MM.1S (cell line): Measurements from ENCODE around the gene TNIK.

ENCODE experiments used
- EZH2 ChIP-seq: fragments of 300-600 bp; sonication (generic); optimal IDR thresholded peaks from 2 replicates; pipeline ENCODE3; 2017; ENCODE audit warnings: low read depth, mild to moderate bottlenecking, antibody characterized with exemption, low read length, mixed read lengths
- EZH2phosphoT487 ChIP-seq: fragments of 300-600 bp; sonication (generic); IDR thresholded peaks from 2 replicates; pipeline ENCODE4 v1.6.1; 2018; ENCODE audit warnings: antibody characterized with exemption, low read length
- TF ChIP-seq, protein P1 (sequence below): fragments of 300-600 bp; sonication (generic); IDR thresholded peaks from 2 replicates; pipeline ENCODE4 v1.5.1; 2016; ENCODE audit warnings: antibody characterized with exemption, low read length, mixed read lengths

DNA sequence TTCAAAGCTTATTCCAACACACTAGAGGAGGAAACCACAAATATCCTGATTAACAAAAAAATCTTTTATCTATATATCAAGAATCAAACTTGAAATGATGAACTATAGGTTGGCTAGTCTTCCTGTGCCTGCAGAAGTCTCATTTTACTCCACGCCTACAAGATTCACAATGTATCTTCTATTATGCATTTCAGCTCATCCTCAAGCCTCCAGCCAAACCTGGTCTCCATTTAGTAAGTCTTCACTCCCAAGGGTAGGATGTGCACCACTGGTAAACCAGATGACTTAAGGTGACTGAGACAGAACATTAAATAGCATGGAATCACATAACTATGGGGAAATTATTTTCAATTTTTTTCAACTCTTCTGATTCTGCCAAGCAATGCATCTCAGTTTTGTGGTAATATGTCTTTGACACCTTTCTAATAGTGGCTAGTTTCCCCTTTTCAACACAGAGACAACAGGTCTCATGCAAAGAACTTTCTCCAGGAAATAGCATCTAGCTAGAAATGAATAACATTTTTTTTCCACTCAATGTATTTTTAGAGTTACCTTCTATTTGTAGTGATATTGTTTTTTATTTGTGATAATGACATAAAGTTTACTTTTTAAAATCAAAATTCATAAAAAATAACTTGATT lies 166.9 kb downstream of the TNIK start:
- TF ChIP-seq EZH2: no peak
- TF ChIP-seq, protein P1, sequence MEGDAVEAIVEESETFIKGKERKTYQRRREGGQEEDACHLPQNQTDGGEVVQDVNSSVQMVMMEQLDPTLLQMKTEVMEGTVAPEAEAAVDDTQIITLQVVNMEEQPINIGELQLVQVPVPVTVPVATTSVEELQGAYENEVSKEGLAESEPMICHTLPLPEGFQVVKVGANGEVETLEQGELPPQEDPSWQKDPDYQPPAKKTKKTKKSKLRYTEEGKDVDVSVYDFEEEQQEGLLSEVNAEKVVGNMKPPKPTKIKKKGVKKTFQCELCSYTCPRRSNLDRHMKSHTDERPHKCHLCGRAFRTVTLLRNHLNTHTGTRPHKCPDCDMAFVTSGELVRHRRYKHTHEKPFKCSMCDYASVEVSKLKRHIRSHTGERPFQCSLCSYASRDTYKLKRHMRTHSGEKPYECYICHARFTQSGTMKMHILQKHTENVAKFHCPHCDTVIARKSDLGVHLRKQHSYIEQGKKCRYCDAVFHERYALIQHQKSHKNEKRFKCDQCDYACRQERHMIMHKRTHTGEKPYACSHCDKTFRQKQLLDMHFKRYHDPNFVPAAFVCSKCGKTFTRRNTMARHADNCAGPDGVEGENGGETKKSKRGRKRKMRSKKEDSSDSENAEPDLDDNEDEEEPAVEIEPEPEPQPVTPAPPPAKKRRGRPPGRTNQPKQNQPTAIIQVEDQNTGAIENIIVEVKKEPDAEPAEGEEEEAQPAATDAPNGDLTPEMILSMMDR: no peak
- no peak for TF ChIP-seq EZH2phosphoT487
